ENCODE results near the gene MEGF11.

DNA sequence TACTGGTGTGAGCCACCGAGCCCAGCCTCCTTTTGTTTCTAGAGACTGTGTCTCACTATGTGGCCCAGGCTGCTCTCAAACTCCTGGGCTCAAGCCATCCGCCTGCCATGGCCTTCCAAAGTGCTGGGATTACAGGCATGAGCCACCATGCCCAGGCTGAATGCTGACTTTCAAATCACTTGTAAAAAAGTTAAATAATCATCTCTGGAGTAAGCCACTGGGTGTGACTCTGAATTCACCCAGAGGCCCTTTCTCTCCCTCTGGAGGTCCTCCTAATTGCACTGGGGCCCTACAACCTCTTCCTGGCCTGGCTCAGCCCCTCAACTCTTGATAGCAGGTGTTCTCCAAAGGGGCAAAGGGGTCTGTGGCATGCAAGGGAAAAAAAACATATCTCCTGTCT is 54.8 kb downstream of the MEGF11 start:
- TF ChIP-seq, protein P1, sequence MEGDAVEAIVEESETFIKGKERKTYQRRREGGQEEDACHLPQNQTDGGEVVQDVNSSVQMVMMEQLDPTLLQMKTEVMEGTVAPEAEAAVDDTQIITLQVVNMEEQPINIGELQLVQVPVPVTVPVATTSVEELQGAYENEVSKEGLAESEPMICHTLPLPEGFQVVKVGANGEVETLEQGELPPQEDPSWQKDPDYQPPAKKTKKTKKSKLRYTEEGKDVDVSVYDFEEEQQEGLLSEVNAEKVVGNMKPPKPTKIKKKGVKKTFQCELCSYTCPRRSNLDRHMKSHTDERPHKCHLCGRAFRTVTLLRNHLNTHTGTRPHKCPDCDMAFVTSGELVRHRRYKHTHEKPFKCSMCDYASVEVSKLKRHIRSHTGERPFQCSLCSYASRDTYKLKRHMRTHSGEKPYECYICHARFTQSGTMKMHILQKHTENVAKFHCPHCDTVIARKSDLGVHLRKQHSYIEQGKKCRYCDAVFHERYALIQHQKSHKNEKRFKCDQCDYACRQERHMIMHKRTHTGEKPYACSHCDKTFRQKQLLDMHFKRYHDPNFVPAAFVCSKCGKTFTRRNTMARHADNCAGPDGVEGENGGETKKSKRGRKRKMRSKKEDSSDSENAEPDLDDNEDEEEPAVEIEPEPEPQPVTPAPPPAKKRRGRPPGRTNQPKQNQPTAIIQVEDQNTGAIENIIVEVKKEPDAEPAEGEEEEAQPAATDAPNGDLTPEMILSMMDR (IDR thresholded peaks at IDR 0.05) = no peak
- no peak for TF ChIP-seq POLR2A (IDR thresholded peaks at IDR 0.05)
